HL-60 (cell line): ENCODE data around the gene ECD.
"Not testable (repeated sequence)": the region's sequence is repeated elsewhere in the genome, so short reads cannot be mapped to it uniquely, and the experiment has no call there.

Source experiments
- DNase-seq, 2 experiments: peaks; one replicate each; pipeline ENCODE4 v3.0.0-alpha.2; 2010 to 2020; ENCODE audit warnings: low read depth in 1 of 2, low spot score in 1 of 2
- H3K27ac ChIP-seq: fragments of 250-450 bp; sonication (Bioruptor Pico); replicated peaks from 2 replicates; pipeline ENCODE4 v1.5.1; 2020; ENCODE audit warnings: mild to moderate bottlenecking, moderate library complexity
- H3K27me3 ChIP-seq: fragments of 250-450 bp; sonication (Bioruptor Pico); 2 replicates; pipeline ENCODE4 v1.5.1; 2021; ENCODE audit warnings: mild to moderate bottlenecking, moderate library complexity; ENCODE audit not compliant: insufficient read depth, poor library complexity, severe bottlenecking
- H3K4me3 ChIP-seq: replicated peaks from 2 replicates; pipeline ENCODE4 v1.5.1; 2011; ENCODE audit warnings: mild to moderate bottlenecking, control low read depth, low read length; ENCODE audit not compliant: insufficient read depth
- CTCF ChIP-seq: IDR thresholded peaks from one replicate; pipeline ENCODE4 v1.5.1; 2011; ENCODE audit warnings: low read length, control low read depth, inconsistent platforms; ENCODE audit not compliant: insufficient read depth
- GABPA ChIP-seq: IDR thresholded peaks from 2 replicates; pipeline ENCODE4 v1.6.1; 2012; ENCODE audit warnings: low read depth
- POLR2AphosphoS5 ChIP-seq: IDR thresholded peaks from 2 replicates; pipeline ENCODE4 v1.6.1; 2012; ENCODE audit warnings: low read depth
- REST ChIP-seq: IDR thresholded peaks from 2 replicates; pipeline ENCODE4 v1.6.1; 2012; ENCODE audit warnings: low read depth; ENCODE audit not compliant: insufficient replicate concordance
- SPI1 ChIP-seq: IDR thresholded peaks from 2 replicates; pipeline ENCODE4 v1.6.1; 2012; ENCODE audit warnings: low read depth, mild to moderate bottlenecking, borderline replicate concordance

ECD gene

DNA sequence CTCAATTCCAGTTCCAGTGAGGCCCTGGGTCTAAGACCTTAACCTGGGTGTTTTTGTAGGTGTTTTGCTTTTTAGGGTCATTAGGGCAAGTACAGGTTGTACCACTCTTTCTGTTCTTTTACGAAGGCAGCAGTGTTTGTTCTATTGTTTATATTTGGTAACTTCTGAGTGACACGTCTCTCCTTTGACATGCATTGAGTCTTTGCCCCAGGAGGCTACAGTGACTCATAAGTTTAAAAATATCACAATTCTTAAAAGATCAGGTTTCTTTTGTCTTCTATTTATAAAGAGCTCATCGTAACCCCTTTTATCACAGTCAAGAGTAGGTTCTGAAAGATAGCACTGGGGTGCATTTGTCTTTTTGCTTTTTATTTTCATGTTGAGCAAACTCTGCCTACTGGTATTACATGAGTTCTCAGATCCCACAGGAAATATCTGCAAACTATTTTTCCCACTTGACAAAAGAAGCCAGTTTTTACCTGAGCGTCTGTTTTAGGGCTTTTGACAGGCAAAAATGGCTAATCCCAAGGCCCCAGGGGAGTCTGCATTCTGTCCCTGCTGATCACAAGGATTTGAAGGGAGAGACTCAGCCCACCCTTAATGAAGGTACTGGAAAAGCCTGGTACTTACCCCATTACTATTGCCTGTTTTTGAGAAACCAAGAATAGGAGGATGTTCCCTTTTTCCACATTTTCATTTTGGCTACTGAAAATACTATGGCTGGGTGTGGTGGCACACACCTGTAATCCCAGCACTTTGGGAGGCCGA lies 49.6 kb downstream of the ECD start:
- no peak for DNase-seq
- no peaks in the 10 kb centered on the region for H3K27me3 ChIP-seq
- H3K27ac ChIP-seq, result no peak overlapping the region
- H3K4me3 ChIP-seq, result no peak overlapping the region
- TF ChIP-seq GABPA (no peak), REST (no peak), CTCF (no peak), POLR2AphosphoS5 (no peak)

DNA sequence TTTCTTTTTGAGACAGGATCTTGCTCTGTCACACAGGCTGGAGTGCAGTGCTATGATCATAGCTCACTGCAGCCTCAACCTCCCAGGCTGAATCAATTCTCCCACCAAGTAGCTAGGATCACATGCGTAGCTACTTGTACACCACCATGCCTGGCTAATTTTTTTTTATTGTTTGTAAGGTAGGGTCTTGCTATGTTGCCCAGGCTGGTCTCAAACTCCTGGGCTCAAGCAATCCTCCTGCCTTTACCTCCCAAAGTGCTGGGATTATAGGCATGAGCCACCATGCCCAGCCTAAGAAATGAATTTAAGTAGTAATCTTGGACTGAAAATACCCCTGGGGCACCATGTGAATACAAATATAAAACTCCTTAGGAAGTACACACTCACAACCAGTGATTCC lies 51.8 kb downstream of the ECD start:
- no peak for DNase-seq
- TF ChIP-seq SPI1 (no peak), POLR2AphosphoS5 (no peak), CTCF (no peak), REST (no peak), GABPA (no peak)

GRCh38 chr10:73113551-73113950 lies 54.3 kb downstream of the ECD start:
- TF ChIP-seq GABPA, result no peak
- TF ChIP-seq SPI1, result no peak
- no peak for TF ChIP-seq CTCF
- TF ChIP-seq REST, result no peak
- no peak for TF ChIP-seq POLR2AphosphoS5
- Histone ChIP-seq H3K27me3 (no peaks in the 10 kb centered on the region), H3K27ac (no peak overlapping the region), H3K4me3 (no peak overlapping the region)
- DNase-seq, result no peak

More for the DNA sequence above, 51.8 kb downstream of the ECD start:
- Histone ChIP-seq H3K4me3 (no peak overlapping the region), H3K27me3 (no peaks in the 10 kb centered on the region), H3K27ac (no peak overlapping the region)

DNA sequence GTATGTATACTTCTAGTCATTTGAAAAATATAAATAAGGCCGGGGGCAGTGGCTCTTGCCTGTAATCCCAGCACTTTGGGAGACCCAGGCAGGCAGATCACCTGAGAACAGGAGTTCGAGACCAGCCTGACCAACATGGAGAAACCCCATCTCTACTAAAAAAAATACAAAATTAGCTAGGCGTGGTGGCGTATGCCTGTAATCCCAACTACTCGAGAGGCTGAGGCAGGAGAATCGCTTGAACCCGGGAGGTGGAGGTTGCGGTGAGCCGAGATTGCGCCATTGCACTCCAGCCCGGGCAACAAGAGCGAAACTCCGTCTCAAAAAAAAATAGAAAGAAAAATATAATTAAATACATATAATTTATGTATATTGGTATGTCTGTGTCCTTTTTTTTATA lies 55.8 kb downstream of the ECD start:
- not testable (repeated sequence) for DNase-seq, H3K27me3 ChIP-seq, H3K27ac ChIP-seq, H3K4me3 ChIP-seq
